GM19324 (cell line): ENCODE results near the gene FAM187B.
"Not testable (repeated sequence)": the region's sequence is repeated elsewhere in the genome, so short reads cannot be mapped to it uniquely, and the experiment has no call there.

Experiments used
- ATAC-seq: cut with Tn5 transposase; IDR thresholded peaks from one replicate; pipeline ENCODE4 v1.9.1; 2021; ENCODE audit warnings: mild to moderate bottlenecking, moderate library complexity; ENCODE audit not compliant: unreplicated experiment, low FRiP score

FAM187B gene

GRCh38 chr19:35240327-35240726 is 11.8 kb upstream of the FAM187B start:
- no peak for ATAC-seq

GRCh38 chr19:35239597-35239996 is 11.1 kb upstream of the FAM187B start:
- not testable (repeated sequence) for ATAC-seq

GRCh38 chr19:35236638-35237400 is 8.3 kb upstream of the FAM187B start:
- no peak for ATAC-seq

GRCh38 chr19:35232912-35233311 is 4.4 kb upstream of the FAM187B start:
- no peak for ATAC-seq

- ATAC-seq: no peak
These were observed 3.6 kb upstream of the FAM187B start for GRCh38 chr19:35231956-35232645.

GRCh38 chr19:35229601-35230000 is 1.1 kb upstream of the FAM187B start:
- no peak for ATAC-seq

- ATAC-seq: no peak
These were observed 1.8 kb downstream of the FAM187B start for GRCh38 chr19:35226748-35227147.

GRCh38 chr19:35225951-35226350 is 2.6 kb downstream of the FAM187B start:
- no peak for ATAC-seq

GRCh38 chr19:35224681-35225571 is 3.6 kb downstream of the FAM187B start:
- no peak for ATAC-seq

- ATAC-seq: no peak
These were observed 4.6 kb downstream of the FAM187B start for GRCh38 chr19:35223862-35224505.

GRCh38 chr19:35223084-35223790 is 5.3 kb downstream of the FAM187B start:
- ATAC-seq: no peak

GRCh38 chr19:35222373-35223015 is 6.0 kb downstream of the FAM187B start:
- ATAC-seq: no peak

- ATAC-seq: not testable (repeated sequence)
These were observed 7.5 kb downstream of the FAM187B start for GRCh38 chr19:35220973-35221590.

GRCh38 chr19:35220315-35220921 is 8.1 kb downstream of the FAM187B start:
- ATAC-seq: no peak

- no peak for ATAC-seq
These were observed 9.5 kb downstream of the FAM187B start for GRCh38 chr19:35219008-35219407.

GRCh38 chr19:35217649-35217990 is 10.9 kb downstream of the FAM187B start:
- ATAC-seq: no peak

GRCh38 chr19:35216833-35217648 is 11.5 kb downstream of the FAM187B start:
- no peak for ATAC-seq
